Stimulated activated naive CD4-positive, alpha-beta T cell (primary cell): ENCODE results near the gene MRC2.
A peak's percentile ranks its signal among the peaks of the same experiment; 100 is the strongest.

Experiments
- DNase-seq, 6 experiments: peaks; one replicate each; lab custom pipeline; 2025; lab: John Stamatoyannopoulos, UW

The MRC2 gene

GRCh38 chr17:62723842-62724241 lies 96.4 kb downstream of the MRC2 start:
- DNase-seq, result no peak

GRCh38 chr17:62724398-62725146 lies 97.1 kb downstream of the MRC2 start:
- DNase-seq, result peak; percentile 14 to 70 (median 46)

- no peak for DNase-seq
Observed at GRCh38 chr17:62725791-62726249, 98.3 kb downstream of the MRC2 start.

- no peak for DNase-seq
Observed at GRCh38 chr17:62727916-62728672, 100.6 kb downstream of the MRC2 start.

- DNase-seq, result no peak
Observed at GRCh38 chr17:62732125-62732524, 104.7 kb downstream of the MRC2 start.

- no peak for DNase-seq
Observed at GRCh38 chr17:62735044-62735651, 107.7 kb downstream of the MRC2 start.

GRCh38 chr17:62737513-62737912 lies 110.0 kb downstream of the MRC2 start:
- no peak for DNase-seq

- DNase-seq, result no peak
Observed at GRCh38 chr17:62738281-62738680, 110.8 kb downstream of the MRC2 start.

GRCh38 chr17:62739645-62740388 lies 112.3 kb downstream of the MRC2 start:
- no peak for DNase-seq

- DNase-seq, result no peak
Observed at GRCh38 chr17:62741290-62741689, 113.8 kb downstream of the MRC2 start.
